Stimulated activated naive CD8-positive, alpha-beta T cell treated with anti-CD3 and anti-CD28 coated beads, Interleukin-15, Interleukin-2, amounts not matched to agents 100 ng/mL and 50 ng/mL, for 24 hours (primary cell): ENCODE measurements around the gene UBE2E1.

Experiments
- H3K27ac Mint-ChIP-seq: one replicate; pipeline ENCODE4 v1.8.0; 2021; ENCODE audit warnings: mild to moderate bottlenecking, mixed read lengths
- H3K27me3 Mint-ChIP-seq: one replicate; pipeline ENCODE4 v1.8.0; 2021; ENCODE audit warnings: mixed read lengths
- H3K36me3 Mint-ChIP-seq: one replicate; pipeline ENCODE4 v1.8.0; 2021; ENCODE audit warnings: low read depth, mixed read lengths
- H3K4me1 Mint-ChIP-seq: one replicate; pipeline ENCODE4 v1.8.0; 2021; ENCODE audit warnings: low read depth, mixed read lengths
- H3K4me3 Mint-ChIP-seq: one replicate; pipeline ENCODE4 v1.8.0; 2021; ENCODE audit warnings: mild to moderate bottlenecking, mixed read lengths
- H3K9me3 Mint-ChIP-seq: one replicate; pipeline ENCODE4 v1.8.0; 2021; ENCODE audit warnings: mixed read lengths

Gene UBE2E1

DNA sequence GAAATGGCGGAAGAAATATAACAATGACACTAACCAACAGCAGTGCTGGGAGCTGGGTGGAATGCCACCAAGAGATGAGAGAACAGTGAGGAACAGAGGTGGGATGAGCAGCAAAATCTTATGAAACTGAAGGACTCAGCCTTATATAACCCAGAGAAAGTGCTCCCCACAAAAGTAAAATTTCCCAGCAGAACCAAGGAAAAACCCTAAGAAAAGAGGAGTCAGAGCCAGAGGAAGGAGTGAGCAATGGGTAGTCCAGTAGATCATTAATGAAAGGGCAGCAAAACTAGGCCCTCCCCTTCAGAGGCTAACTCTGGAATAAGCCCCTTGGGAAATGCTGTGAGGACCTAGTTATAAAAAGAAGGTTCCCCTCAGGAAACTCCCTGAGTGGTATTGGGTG, 24.7 kb upstream of the UBE2E1 start:
- Mint-ChIP-seq H3K27ac (no peak overlapping the region), H3K36me3 (no peaks in the 10 kb centered on the region), H3K9me3 (peaks cover 5% of the 10 kb centered on the region), H3K4me1 (no peaks in the 10 kb centered on the region), H3K4me3 (no peak overlapping the region), H3K27me3 (peaks cover 13% of the 10 kb centered on the region)

- H3K9me3 Mint-ChIP-seq: peaks cover 5% of the 10 kb centered on the region
- H3K4me3 Mint-ChIP-seq: no peak overlapping the region
- no peaks in the 10 kb centered on the region for H3K36me3 Mint-ChIP-seq
- peaks cover 13% of the 10 kb centered on the region for H3K27me3 Mint-ChIP-seq
- no peaks in the 10 kb centered on the region for H3K4me1 Mint-ChIP-seq
- H3K27ac Mint-ChIP-seq: no peak overlapping the region
Observed at GRCh38 chr3:23781871-23782270, 23.9 kb upstream of the UBE2E1 start.

DNA sequence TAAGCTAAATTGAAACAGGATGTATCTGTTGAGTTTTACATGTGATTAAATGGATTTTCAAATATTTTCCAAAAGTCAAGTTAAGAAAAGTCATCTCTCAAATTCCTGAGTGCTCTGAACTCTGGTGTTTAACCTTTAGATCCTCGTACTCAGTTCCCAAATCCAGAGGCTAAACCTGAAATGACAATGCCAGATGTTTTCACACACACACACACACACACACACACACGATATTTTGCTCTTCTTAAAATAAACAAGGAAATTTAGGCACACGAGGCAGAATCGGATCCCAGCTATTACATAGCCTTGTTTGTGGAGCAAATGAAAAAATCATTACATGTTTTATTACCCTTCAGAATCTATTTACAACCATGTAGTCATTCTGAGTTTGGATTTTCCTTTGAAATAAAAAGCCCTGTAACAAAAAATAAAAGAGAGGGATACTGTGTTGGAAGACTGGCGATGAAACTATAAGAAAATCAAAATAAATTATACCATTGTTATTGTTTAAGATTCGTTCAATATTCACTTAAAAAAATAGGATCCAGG, 20.6 kb upstream of the UBE2E1 start:
- Mint-ChIP-seq H3K4me3 (no peak overlapping the region), H3K36me3 (no peaks in the 10 kb centered on the region)

GRCh38 chr3:23785882-23786281, 19.9 kb upstream of the UBE2E1 start:
- Mint-ChIP-seq H3K27me3 (peaks cover 7% of the 10 kb centered on the region), H3K36me3 (no peaks in the 10 kb centered on the region), H3K4me3 (no peak overlapping the region), H3K9me3 (peaks cover 5% of the 10 kb centered on the region), H3K4me1 (no peaks in the 10 kb centered on the region), H3K27ac (no peak overlapping the region)

More for the DNA sequence above, 20.6 kb upstream of the UBE2E1 start:
- Mint-ChIP-seq H3K27ac (no peak overlapping the region), H3K9me3 (peaks cover 5% of the 10 kb centered on the region), H3K4me1 (no peaks in the 10 kb centered on the region), H3K27me3 (peaks cover 11% of the 10 kb centered on the region)

- H3K9me3 Mint-ChIP-seq: no peaks in the 10 kb centered on the region
Observed at GRCh38 chr3:23791678-23792077, 14.1 kb upstream of the UBE2E1 start.

GRCh38 chr3:23793528-23794134, 12.1 kb upstream of the UBE2E1 start:
- H3K27ac Mint-ChIP-seq: no peak overlapping the region
- H3K4me3 Mint-ChIP-seq: no peak overlapping the region
- peaks cover 11% of the 10 kb centered on the region for H3K27me3 Mint-ChIP-seq
- H3K4me1 Mint-ChIP-seq: peaks cover 19% of the 10 kb centered on the region
- H3K36me3 Mint-ChIP-seq: no peaks in the 10 kb centered on the region
- H3K9me3 Mint-ChIP-seq: no peaks in the 10 kb centered on the region

More at GRCh38 chr3:23791678-23792077, 14.1 kb upstream of the UBE2E1 start:
- Mint-ChIP-seq H3K36me3 (no peaks in the 10 kb centered on the region), H3K4me1 (peaks cover 4% of the 10 kb centered on the region), H3K27me3 (peaks cover 11% of the 10 kb centered on the region), H3K4me3 (no peak overlapping the region), H3K27ac (no peak overlapping the region)

DNA sequence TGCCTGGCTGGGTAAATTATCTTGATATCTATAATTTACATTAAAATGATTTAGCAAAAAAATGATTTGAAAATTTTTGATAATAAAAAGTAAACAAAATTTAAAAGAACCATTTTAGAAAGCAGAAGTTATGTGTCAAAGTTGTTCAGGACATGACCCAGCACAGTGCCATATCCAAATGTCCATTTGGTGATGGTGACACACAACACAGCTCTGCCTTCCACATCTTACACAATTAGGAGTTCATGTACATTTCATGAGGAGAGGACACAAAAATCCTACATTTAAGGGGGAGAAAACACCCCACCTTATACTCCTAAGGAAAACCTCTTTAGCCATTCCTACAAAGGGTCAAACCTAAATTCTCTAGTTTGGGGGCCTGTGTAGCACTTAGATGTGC, 10.7 kb upstream of the UBE2E1 start:
- Mint-ChIP-seq H3K9me3 (no peaks in the 10 kb centered on the region), H3K27ac (no peak overlapping the region), H3K27me3 (peaks cover 15% of the 10 kb centered on the region), H3K4me3 (no peak overlapping the region), H3K4me1 (peaks cover 19% of the 10 kb centered on the region), H3K36me3 (no peaks in the 10 kb centered on the region)

DNA sequence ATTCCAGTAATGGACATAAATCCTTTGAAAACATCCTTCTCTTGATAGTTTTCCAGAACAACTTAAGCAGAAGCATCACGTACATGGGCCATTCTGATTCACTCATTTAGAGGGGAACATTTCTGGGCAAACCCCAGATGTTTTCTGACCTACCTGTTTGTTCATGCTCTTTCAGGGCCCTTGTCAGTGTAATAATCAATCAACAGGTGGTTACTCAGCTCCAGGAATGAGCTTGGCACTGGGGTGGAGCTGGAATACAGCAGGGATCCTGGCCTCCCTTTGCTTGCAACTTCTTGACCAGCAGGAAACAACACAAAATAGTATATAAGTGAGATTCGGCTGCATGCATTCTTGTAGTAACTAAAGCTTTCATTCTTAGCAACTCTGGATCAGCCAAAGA, 9.2 kb upstream of the UBE2E1 start:
- Mint-ChIP-seq H3K9me3 (no peaks in the 10 kb centered on the region), H3K27ac (no peak overlapping the region), H3K4me1 (peaks cover 19% of the 10 kb centered on the region), H3K27me3 (peaks cover 11% of the 10 kb centered on the region), H3K4me3 (no peak overlapping the region), H3K36me3 (no peaks in the 10 kb centered on the region)

GRCh38 chr3:23797491-23797890, 8.3 kb upstream of the UBE2E1 start:
- peaks cover 11% of the 10 kb centered on the region for H3K27me3 Mint-ChIP-seq
- no peak overlapping the region for H3K4me3 Mint-ChIP-seq
- peaks cover 19% of the 10 kb centered on the region for H3K4me1 Mint-ChIP-seq
- peak overlapping the region; percentile 11 for H3K27ac Mint-ChIP-seq
- no peaks in the 10 kb centered on the region for H3K36me3 Mint-ChIP-seq
- H3K9me3 Mint-ChIP-seq: no peaks in the 10 kb centered on the region

- Mint-ChIP-seq H3K27ac (no peak overlapping the region), H3K27me3 (peaks cover 15% of the 10 kb centered on the region), H3K4me3 (no peak overlapping the region), H3K9me3 (no peaks in the 10 kb centered on the region), H3K36me3 (no peaks in the 10 kb centered on the region), H3K4me1 (peaks cover 19% of the 10 kb centered on the region)
Observed at GRCh38 chr3:23798456-23798855, 7.3 kb upstream of the UBE2E1 start.

DNA sequence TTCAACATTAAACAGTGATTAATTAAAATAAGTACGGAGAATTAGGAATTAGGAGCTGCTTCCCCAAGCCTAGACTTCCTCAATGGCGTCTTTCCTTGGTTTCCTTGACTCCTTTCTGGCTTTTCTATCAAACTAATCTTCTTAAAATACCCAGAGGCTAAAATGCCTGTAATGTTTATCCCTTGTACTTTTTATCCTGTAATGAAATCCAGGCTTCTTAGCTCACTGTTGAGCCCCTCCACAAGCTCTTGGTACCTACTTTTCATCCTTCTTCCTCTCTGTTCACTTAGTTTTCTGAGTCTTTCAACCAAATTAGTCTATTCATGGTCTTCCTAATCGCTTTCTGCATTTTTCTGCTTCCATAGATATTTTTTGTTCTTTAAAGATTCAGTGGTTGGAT, 6.9 kb upstream of the UBE2E1 start:
- H3K36me3 Mint-ChIP-seq: no peaks in the 10 kb centered on the region
- no peak overlapping the region for H3K27ac Mint-ChIP-seq
- H3K27me3 Mint-ChIP-seq: peaks cover 18% of the 10 kb centered on the region
- no peaks in the 10 kb centered on the region for H3K9me3 Mint-ChIP-seq
- no peak overlapping the region for H3K4me3 Mint-ChIP-seq
- peaks cover 19% of the 10 kb centered on the region for H3K4me1 Mint-ChIP-seq

GRCh38 chr3:23800731-23801130, 5.0 kb upstream of the UBE2E1 start:
- no peaks in the 10 kb centered on the region for H3K9me3 Mint-ChIP-seq
- H3K4me1 Mint-ChIP-seq: peaks cover 28% of the 10 kb centered on the region
- H3K27ac Mint-ChIP-seq: no peak overlapping the region
- no peak overlapping the region for H3K4me3 Mint-ChIP-seq
- H3K36me3 Mint-ChIP-seq: no peaks in the 10 kb centered on the region
- peaks cover 28% of the 10 kb centered on the region for H3K27me3 Mint-ChIP-seq

GRCh38 chr3:23804441-23805209, 1.1 kb upstream of the UBE2E1 start:
- Mint-ChIP-seq H3K9me3 (no peaks in the 10 kb centered on the region), H3K4me3 (no peak overlapping the region), H3K36me3 (peaks cover 14% of the 10 kb centered on the region), H3K4me1 (peaks cover 37% of the 10 kb centered on the region), H3K27me3 (peaks cover 17% of the 10 kb centered on the region), H3K27ac (no peak overlapping the region)

- Mint-ChIP-seq H3K27ac (peak overlapping the region; percentile 83), H3K4me3 (peak overlapping the region; percentile 75), H3K36me3 (peaks cover 19% of the 10 kb centered on the region), H3K9me3 (no peaks in the 10 kb centered on the region), H3K4me1 (peaks cover 43% of the 10 kb centered on the region), H3K27me3 (peaks cover 16% of the 10 kb centered on the region)
Observed at GRCh38 chr3:23805210-23805632, 534 bp upstream of the UBE2E1 start.
